ENCODE measurements around the gene SLC26A11. TPM values are rescaled to one million over a fixed set of nuclear protein-coding genes. Genes with fewer than 3 reads are reported as not detected.

SLC26A11 gene
- total and polyA plus RNA-seq, 2 of the 13 experiments (the other 11 are each of a cell fraction or from before 2014, with no cell fraction given): 8.7 to 13.2 TPM

- TF ChIP-seq, protein P1, sequence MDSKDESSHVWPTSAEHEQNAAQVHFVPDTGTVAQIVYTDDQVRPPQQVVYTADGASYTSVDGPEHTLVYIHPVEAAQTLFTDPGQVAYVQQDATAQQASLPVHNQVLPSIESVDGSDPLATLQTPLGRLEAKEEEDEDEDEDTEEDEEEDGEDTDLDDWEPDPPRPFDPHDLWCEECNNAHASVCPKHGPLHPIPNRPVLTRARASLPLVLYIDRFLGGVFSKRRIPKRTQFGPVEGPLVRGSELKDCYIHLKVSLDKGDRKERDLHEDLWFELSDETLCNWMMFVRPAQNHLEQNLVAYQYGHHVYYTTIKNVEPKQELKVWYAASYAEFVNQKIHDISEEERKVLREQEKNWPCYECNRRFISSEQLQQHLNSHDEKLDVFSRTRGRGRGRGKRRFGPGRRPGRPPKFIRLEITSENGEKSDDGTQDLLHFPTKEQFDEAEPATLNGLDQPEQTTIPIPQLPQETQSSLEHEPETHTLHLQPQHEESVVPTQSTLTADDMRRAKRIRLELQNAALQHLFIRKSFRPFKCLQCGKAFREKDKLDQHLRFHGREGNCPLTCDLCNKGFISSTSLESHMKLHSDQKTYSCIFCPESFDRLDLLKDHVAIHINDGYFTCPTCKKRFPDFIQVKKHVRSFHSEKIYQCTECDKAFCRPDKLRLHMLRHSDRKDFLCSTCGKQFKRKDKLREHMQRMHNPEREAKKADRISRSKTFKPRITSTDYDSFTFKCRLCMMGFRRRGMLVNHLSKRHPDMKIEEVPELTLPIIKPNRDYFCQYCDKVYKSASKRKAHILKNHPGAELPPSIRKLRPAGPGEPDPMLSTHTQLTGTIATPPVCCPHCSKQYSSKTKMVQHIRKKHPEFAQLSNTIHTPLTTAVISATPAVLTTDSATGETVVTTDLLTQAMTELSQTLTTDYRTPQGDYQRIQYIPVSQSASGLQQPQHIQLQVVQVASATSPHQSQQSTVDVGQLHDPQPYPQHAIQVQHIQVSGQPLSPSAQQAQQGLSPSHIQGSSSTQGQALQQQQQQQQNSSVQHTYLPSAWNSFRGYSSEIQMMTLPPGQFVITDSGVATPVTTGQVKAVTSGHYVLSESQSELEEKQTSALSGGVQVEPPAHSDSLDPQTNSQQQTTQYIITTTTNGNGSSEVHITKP (CRISPR knock-in tag; IDR thresholded peaks at IDR 0.05; ENCODE audit: low read depth): no peak; the same call in 1 of the 2 replicates
- TF ChIP-seq ZNF879 (CRISPR knock-in tag; IDR thresholded peaks at IDR 0.05) (peak; percentile 84), MEF2D (CRISPR knock-in tag; IDR thresholded peaks at IDR 0.05) (peak; percentile 76), ZNF674 (CRISPR knock-in tag; IDR thresholded peaks at IDR 0.05; ENCODE audit: low read depth) (no peak), ZNF7 (CRISPR knock-in tag; IDR thresholded peaks at IDR 0.05) (no peak), XBP1 (CRISPR knock-in tag; IDR thresholded peaks at IDR 0.05) (no peak), MIER2 (CRISPR knock-in tag; IDR thresholded peaks at IDR 0.05) (no peak), FOXK1 (CRISPR knock-in tag; IDR thresholded peaks at IDR 0.05; ENCODE audit: borderline replicate concordance, low read depth) (peak; percentile 57; the same call in 1 of the 2 replicates), ZNF768 (CRISPR knock-in tag; IDR thresholded peaks at IDR 0.05) (no peak), ZNF644 (CRISPR knock-in tag; IDR thresholded peaks at IDR 0.05; ENCODE audit: low read depth) (peak; percentile 68), ZKSCAN5 (CRISPR knock-in tag; IDR thresholded peaks at IDR 0.05) (no peak), SIN3A (IDR thresholded peaks at IDR 0.05; ENCODE audit: borderline replicate concordance, low read depth, low read length) (peak; percentile 81), SCMH1 (CRISPR knock-in tag; IDR thresholded peaks at IDR 0.05; ENCODE audit: borderline replicate concordance) (no peak), NCOR1 (IDR thresholded peaks at IDR 0.05; ENCODE audit: borderline replicate concordance, low read length) (no peak; the same call in 1 of the 2 replicates), ZNF543 (CRISPR knock-in tag; IDR thresholded peaks at IDR 0.05) (no peak), RAD51 (IDR thresholded peaks at IDR 0.05; ENCODE audit: borderline replicate concordance) (peak; percentile 99), TEAD3 (CRISPR knock-in tag; optimal IDR thresholded peaks at IDR 0.05; ENCODE audit: borderline replicate concordance) (peak; percentile 58), LBX2 (CRISPR knock-in tag; IDR thresholded peaks at IDR 0.05; ENCODE audit: borderline replicate concordance) (no peak), ZSCAN22 (CRISPR knock-in tag; IDR thresholded peaks at IDR 0.05) (no peak), ZNF589 (CRISPR knock-in tag; conservative IDR thresholded peaks at IDR 0.05) (no peak), PHF5A (CRISPR knock-in tag; IDR thresholded peaks at IDR 0.05; ENCODE audit: low read depth, unreplicated experiment) (peak; percentile 33)
- TF ChIP-seq, protein P2, sequence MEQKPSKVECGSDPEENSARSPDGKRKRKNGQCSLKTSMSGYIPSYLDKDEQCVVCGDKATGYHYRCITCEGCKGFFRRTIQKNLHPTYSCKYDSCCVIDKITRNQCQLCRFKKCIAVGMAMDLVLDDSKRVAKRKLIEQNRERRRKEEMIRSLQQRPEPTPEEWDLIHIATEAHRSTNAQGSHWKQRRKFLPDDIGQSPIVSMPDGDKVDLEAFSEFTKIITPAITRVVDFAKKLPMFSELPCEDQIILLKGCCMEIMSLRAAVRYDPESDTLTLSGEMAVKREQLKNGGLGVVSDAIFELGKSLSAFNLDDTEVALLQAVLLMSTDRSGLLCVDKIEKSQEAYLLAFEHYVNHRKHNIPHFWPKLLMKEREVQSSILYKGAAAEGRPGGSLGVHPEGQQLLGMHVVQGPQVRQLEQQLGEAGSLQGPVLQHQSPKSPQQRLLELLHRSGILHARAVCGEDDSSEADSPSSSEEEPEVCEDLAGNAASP (CRISPR knock-in tag; IDR thresholded peaks at IDR 0.05; ENCODE audit: borderline replicate concordance): 0 out of 2 replicates have a peak, but pooled peaks have one; percentile 17
These were observed 43.3 kb downstream of the SLC26A11 start (continued) for GRCh38 chr17:80263253-80264204.

Data from HepG2 (cell line).